Activated CD8-positive, alpha-beta memory T cell treated with anti-CD3 and anti-CD28 coated beads for 4 hours (primary cell): Measurements from ENCODE around the gene NPPB.

ENCODE experiments used
- DNase-seq, 2 donors: peaks; one replicate each; pipeline ENCODE4 v3.0.0-alpha.2; 2020; ENCODE audit warnings: low read depth in 2 of 2

Gene NPPB

DNA sequence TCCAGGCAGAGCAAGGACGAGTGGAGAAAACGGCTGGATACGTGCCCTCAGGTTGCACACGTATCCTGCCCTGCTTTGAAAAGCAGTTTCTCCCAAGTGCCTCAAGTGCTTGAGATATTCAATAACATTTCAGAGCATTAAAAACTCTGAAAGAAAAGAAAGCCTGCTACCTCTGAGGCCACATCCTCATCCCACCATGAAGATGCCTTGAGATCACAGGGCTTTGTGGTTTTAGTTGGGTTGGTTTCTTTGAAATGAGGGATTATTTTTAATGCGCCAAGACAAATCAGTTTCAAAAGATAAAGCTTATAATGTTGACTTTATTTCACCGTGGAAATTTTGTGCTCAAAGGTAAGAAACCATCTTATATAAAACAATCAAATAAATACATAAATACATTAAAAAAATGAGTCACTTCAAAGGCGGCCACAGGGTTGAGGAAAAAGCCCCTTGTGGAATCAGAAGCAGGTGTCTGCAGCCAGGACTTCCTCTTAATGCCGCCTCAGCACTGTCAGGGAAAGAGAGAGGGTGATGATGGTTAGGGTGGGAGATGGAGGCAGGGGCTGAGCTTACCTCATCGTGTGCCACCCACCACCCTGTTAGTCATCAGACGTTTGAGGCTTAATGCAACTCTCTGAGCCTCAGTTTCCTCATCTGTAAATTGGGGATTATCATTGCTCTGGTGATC, 1.4 kb downstream of the NPPB start:
- DNase-seq: no peak

DNA sequence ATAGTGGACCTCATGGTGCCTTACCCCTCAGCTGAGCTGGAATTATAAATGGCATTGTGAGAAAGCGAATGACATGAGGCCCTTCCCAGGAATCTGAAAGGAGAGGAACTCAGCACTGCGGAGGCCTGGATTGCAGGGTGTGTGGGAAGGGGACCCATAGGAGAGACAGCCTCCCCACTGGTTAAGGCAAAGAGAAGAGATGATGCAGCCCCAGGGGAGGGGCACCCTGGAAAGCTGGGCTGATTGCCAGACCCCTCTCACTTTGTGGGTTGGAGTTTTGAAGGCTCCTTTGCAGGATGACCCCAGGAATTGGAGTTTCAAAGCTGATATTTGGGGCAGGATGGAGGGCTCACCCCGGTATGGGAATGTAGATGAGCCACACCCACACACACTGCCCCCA, 2.0 kb downstream of the NPPB start:
- no peak for DNase-seq

DNA sequence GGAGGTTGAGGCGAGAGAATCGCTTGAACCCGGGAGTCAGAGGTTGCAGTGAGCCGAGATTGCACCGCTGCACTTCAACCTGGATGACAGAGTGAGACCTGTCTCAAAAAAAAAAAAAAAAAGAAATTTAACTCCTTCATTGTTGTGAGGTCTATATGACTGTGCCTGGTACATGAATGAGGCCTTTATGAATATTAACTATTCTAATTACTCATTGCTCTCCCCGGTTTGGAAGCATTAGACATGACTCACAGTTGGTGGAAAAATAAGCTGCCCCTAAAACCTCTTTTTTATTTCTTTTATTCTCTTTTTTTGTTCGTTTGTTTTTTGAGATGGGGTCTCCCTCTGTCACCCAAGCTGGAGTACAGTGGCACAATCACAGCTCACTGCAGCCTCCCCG, 3.3 kb downstream of the NPPB start:
- DNase-seq: no peak

DNA sequence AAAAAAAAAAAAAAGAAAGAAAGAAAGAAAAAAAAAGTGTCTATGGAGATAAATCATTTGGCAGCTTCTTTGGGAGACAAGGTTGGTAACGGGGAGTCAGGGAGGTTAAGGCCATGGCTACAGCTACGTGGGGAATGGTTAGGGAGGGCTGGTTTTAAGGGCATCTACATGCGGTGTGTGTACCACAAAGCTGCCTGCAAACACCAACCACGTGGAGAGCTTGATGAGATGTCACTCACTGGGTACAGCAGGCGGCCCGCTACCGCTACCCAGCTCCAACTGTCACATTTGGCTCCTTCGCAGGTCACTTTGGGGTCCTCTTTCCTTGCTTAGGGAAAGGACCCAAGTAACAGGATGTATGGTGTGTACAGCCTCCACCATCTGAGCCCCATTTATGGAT, 4.2 kb downstream of the NPPB start:
- DNase-seq: no peak

DNA sequence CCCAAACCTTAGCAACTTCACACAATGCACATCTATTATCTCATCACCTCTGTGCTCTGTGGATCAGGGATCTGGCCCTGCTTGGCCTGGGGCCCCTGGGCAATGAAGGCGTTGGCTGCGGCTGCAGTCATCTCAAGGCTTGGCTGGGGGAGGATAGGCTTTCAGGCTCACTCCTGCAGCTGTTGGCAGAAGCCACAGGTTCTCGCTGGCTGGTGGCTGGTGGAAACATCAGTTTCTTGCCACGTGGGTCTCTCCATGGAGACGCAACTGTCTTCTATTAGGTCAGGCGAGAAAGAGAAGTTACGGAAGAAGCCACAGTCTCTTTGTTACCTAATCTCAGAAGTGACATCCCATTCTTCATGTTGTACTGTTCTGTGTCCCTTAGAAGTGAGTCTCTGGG, 7.6 kb downstream of the NPPB start:
- DNase-seq: no peak

DNA sequence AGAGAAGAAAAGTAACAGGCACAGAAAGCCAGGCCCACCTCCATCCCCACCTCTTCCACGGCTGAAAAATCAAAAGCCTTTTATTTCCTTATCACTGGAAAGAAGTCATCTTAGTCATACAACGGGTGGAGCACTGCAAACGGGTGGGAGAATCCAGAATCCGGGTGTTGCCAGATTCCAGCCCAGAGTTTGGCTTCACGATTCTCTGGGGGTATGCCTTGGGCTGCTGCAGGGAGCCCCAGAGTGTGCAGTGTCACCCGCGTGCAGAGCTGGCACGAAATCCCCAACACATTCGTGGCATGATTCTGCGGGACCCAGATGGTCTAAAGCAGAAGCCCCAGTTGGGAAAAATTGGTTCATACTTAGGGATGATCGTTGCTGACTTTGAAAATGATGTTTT, 8.6 kb downstream of the NPPB start:
- no peak for DNase-seq

DNA sequence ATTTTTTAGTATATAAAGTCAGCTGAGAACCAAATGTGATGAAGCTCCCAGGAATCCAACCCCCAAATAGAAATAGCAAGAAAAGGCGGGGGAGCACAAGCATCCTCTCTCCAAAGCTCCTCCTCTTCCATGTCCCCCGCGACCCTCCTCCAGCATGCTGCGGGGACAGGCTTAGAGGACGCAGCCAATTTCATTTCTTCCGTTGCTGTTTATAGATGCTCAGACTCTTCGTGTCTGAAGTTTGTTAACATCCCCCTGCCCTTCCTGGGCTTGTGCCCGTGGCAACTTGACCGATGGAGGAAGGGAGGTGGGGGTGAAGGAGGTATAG, 10.4 kb downstream of the NPPB start:
- DNase-seq: no peak

DNA sequence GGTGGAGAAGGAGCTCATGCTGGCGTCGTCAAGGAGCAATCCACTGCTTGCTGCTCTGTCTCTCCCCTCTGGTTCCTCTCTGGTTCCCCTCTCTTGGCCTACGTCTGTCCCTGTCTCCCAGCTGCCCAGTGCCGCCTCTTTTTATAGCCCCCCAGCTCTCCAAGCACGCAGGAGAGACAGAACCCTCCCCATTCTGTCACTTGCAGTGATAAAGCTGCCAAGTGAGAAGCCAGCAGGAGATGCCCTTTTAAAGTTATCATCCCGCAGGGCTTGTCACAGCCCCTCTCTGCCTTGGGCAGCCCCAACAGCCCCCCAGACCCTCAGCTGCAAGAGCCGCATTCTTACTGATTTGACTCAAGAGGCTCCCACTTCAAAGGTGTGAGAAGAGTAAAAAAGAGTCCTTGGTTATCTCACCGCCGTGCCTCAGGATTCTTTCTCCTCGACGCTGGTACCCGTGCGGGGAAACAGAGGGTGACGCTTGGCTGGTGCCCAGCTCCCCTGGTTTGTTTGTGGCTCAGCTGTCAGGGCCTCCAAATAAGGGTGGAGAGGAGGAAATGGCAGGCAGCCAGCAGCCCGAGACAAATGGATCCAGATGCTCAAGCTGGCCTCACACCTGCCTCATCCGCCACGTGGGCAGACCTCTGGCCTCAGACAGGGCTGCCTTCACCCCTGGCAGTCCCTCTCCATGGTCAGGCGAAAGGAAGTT, 10.9 kb downstream of the NPPB start, which contains the start of gene NPPA:
Gene NPPA (minus strand): TSS at position 117 of the 706 bp plus-strand sequence. CDS start 99 bp downstream, at position 18.
- DNase-seq: no peak

DNA sequence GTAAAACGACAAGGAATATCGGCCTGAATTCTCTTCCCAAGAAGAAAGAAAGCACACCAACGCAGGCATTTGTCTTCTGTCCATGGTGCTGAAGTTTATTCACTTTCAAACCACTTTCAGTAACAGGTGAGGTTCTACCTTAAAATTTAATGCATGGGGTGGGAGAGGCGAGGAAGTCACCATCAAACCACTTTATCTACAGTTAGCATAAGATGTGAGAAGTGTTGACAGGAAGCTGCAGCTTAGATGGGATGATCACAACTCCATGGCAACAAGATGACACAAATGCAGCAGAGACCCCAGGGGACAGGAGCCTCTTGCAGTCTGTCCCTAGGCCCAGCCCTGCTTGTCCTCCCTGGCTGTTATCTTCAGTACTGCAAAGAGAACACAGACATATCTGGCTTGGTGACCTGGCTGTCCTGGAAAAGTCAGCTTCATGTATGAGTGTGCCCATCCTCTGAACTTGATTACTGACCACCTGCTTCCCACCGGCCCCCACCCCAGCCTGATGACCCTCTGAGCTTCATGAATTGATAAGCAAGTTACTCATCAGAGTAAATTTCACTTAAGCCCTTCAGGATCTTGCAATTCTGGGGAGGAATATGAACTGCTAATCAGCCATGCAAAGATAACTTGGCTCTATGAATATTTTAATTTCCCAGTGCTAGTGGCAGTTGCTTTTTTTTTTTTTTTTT, 13.0 kb downstream of the NPPB start:
- no peak for DNase-seq

DNA sequence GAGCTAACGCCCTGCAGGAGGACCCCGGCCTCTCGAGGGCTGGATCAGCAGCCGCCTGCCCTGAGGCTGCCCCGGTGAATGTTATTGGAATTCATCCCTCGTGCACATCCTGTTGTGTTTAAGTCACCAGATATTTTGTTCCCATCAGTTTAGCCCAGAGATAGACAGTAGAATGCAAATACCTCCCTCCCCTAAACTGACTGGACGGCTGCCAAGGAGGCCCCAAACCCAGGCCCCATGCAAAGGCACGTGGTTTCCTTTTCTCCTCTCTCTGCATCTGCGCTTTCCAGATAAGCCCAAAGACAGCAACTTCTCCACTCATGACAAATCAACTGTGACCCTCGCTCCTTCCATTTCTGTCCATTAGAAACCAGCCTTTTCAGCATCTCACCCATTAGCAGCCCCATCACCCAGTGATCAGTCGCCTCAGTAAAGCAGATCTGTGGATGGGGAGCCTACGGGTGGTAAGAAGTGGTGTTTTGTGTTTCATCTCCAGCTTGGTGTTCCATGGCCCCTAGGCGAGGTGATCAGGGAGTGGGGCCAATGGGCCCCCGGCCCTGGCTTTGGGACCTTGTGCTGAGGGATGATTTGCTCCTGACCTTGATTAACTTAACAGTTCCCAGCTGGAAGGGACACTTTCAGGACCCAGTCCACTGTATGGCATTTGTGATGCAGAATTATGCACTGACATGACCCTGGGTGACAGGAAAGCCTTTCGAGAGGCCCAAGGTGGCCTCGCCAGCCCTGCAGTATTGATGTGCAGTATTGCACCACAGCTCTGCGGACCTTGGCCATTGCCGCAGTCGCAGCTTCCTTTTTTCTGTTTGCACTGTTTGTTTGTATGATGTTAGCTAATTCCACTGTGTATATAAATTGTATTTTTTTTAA, 16.3 kb downstream of the NPPB start:
- DNase-seq: no peak

DNA sequence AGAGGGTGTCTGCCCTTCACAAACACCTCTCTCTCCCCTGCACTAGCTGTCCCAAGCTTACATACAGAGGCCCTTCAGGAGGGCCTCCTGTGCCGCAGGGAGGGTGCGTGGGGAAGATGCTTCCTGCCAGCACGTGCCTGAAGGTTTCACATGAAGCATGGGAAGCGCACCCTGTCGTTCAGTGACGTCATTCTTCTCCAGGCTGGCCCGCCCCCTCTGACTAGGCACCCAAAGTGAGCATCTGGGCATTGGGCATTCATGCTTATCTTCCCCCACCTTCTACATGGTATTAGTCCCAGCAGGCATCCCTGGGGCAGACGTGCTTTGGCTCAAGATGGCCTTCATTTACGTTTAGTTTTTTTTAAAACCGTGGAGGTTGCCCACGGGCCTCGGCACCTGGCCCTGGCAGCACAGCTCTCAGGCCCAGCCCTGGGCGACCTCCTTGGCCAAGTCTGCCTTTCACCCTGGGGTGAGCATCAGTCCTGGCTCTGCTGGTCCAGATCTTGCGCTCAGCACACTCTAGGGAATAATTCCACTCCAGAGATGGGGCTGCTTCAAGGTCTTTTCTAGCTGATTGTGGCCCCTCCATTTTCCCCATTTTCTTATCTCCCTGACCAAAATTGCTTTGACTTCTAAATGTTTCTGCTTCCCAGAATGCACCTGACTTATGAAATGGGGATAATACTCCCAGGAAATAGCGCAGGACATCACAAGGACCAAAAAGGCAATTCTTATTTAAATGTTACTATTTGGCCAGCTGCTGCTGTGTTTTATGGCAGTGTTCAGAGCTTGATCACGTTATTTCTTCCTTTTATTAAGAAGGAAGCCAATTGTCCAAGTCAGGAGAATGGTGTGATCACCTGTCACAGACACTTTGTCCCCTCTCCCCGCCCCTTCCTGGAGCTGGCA, 17.2 kb downstream of the NPPB start:
- no peak for DNase-seq

DNA sequence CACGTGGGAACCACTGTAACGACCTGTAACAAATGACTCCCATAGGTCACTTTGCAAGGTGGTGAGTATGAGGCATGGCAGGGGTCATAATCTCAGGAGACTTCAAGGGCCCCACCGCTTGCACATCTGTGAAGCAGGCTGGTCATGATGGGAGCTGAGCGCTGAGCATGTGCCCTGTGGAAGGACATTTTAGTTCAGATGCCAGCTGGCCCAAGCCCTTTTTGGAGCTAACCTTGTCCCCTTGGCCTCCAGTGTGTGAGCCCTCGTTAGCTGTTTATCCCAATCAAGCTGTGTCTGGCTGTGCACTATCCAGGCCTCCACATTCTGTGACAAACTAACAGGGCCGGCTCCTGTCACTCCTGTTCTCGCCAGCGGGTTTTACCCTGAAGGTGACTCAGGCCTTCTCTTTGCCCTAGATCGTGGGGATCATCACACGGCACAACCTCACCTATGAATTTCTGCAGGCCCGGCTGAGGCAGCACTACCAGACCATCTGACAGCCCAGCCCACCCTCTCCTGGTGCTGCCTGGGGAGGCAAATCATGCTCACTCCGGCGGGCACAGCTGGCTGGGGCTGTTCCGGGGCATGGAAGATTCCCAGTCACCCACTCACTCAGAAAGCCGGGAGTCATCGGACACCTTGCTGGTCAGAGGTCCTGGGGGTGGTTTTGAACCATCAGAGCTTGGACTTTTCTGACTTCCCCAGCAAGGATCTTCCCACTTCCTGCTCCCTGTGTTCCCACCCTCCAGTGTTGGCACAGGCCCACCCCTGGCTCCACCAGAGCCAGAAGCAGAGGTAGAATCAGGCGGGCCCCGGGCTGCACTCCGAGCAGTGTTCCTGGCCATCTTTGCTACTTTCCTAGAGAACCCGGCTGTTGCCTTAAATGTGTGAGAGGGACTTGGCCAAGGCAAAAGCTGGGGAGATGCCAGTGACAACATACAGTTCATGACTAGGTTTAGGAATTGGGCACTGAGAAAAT, 18.7 kb downstream of the NPPB start:
- no peak for DNase-seq

DNA sequence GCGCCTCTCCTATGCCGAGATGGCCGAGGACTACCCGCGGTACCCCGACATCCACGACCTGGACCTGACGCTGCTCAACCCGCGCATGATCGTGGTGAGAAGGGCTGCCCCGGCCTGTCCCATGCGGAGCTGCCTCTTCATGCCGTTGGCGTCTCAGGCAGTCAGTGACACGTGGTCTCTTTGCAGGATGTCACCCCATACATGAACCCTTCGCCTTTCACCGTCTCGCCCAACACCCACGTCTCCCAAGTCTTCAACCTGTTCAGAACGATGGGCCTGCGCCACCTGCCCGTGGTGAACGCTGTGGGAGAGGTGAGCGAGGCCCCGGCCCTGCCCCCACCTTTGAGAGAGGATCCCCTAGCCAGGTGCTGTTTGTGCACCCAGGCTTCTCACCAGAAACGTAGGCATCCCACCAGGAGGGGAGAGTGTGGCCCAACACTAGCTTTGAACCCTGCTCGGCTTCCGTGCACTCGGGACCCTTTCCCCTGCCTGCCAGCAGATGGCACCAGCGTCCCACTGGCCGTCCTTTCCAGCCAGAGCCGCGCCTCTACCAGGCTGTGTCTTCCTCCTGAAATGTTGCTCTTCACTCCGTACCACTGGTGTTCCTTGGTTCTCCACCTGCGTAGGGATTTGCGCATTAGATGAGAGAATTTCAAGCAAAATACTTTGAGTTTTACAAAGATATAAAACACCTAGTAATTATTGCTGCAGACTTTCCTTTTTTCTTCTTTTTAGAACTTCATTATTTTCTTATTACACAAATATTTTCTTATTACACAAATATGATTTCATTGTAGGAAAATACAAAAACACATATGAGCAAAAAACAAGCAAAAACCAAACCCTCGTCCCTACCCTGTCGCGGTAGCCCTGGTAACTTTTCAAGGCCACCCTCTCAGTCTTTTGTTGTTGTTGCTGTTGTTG, 20.1 kb downstream of the NPPB start:
- DNase-seq: peak; percentile 40 to 46

DNA sequence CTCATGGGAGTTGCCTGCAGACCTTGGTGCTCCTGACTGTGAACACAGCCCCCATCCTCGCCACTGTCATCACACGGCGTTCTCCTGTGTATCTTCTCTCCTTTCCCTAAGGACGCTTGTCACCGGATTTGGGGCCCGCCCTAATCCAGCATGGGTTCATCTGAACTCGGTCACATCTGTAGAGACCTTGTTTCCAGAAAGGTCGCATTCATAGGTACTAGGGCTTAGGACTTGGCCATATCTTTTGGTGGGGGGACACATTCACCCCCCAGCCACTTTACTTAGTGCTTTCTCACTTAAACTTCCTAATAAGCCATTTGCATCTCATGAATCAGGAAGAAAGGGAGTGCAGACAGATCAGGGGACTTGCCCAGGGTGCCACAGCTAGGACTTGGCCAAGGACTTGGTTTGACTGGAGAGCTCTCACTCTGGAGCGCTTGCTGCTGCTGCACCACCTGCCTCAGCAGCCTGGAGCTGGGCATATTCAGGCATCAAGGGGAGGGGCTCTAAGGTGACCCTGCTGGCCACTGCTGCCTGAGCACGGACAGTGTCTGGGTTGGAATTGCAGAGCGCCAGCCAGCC, 20.9 kb downstream of the NPPB start:
- DNase-seq: no peak

DNA sequence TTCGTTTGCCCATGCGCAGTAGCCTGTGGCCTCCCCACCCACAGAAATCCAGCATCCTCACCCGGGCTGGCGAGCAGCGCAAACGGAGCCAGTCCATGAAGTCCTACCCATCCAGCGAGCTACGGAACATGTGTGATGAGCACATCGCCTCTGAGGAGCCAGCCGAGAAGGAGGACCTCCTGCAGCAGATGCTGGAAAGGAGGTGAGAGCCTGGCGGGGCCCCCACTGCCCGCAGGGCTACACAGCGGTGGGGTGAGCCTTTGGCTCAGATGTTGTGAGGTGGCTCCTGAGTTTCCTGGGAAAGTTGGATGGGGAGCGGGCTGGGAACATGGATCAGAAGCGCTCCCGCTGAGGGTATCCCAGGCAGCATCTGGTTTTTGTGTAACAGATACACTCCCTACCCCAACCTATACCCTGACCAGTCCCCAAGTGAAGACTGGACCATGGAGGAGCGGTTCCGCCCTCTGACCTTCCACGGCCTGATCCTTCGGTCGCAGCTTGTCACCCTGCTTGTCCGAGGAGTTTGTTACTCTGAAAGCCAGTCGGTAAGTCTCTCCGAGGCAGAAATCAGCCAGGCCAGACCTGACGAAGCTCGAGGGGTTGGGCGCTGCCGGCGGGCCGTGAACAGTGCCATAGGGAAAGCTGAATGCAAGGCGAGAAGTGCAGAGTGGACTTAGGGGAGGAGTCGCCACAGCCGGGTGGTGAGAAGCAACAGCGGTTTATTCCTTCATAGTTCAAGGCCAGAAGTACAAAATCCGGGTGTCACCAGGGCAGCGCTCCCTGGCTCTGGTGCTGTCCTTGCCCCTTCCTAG, 21.6 kb downstream of the NPPB start:
- DNase-seq: no peak

DNA sequence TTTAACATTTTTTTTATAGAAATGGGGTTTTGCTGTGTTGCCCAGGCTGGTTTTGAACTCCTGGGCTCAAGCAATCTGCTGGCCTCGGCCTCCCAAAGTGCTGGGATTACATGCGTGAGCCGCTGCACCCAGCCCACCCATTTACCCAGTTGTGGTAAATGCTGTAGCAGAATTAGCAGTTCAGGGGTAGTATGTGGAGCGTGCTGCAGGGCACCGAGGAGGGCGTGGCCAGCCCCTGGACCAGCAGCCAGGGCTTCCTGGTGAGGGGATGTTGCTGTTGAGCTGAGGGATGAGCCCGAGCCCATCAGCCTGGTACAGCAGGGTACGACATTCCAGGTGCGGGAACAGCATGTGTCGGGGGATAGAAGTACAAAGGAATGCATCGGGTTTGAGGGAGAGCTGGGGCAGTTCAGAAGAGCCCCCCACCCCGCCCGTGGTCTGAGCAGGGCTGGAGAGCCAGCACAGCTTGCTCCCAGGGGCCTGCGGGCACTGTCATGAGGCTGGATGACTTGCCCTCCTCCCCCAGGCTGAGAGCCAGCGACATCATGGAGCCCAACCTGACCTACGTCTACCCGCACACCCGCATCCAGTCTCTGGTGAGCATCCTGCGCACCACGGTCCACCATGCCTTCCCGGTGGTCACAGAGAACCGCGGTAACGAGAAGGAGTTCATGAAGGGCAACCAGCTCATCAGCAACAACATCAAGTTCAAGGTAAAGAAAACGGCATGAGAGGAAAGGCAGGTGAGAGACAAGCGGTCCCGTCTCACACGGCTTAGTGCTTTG, 23.1 kb downstream of the NPPB start:
- DNase-seq: no peak

DNA sequence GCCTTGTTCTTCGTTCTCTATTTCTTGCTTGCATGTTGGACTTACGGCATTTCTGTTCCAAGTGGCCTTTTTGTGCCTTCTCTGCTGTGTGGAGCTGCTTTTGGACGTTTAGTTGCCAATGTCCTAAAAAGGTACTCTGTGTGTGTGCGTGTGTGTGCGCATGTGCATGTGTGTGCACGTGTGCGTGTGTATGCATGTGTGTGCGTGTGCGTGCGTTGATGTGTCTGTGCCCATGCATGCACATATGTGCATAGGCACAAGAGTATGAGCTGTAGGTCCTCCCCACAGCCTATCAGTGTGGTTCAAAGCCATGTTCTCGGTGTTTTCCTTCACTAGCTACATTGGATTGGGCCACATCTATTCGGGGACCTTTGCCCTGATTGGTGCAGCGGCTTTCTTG, 24.8 kb downstream of the NPPB start:
- DNase-seq: no peak
